NCI-H187 (cell line): Measurements from ENCODE around the gene BCL2L14.
"Not testable (repeated sequence)": the region's sequence is repeated elsewhere in the genome, so short reads cannot be mapped to it uniquely, and the experiment has no call there.

Experiments
- DNase-seq, 2 experiments: peaks; one replicate each; lab custom pipeline; 2025; lab: John Stamatoyannopoulos, UW

The BCL2L14 gene

GRCh38 chr12:12108441-12109058 lies 37.8 kb downstream of the BCL2L14 start:
- no peak for DNase-seq

- DNase-seq, result not testable (repeated sequence)
These were observed 40.3 kb downstream of the BCL2L14 start for GRCh38 chr12:12110923-12111555.

GRCh38 chr12:12115514-12115913 lies 44.8 kb downstream of the BCL2L14 start:
- DNase-seq, result no peak

GRCh38 chr12:12116677-12117076 lies 45.9 kb downstream of the BCL2L14 start:
- DNase-seq, result no peak

GRCh38 chr12:12121061-12121460 lies 50.3 kb downstream of the BCL2L14 start:
- no peak for DNase-seq

GRCh38 chr12:12123036-12123604 lies 52.4 kb downstream of the BCL2L14 start:
- DNase-seq, result no peak

- no peak for DNase-seq
These were observed 55.8 kb downstream of the BCL2L14 start for GRCh38 chr12:12126551-12126950.

- no peak for DNase-seq
These were observed 56.6 kb downstream of the BCL2L14 start for GRCh38 chr12:12127304-12127703.

- DNase-seq, result no peak
These were observed 57.9 kb downstream of the BCL2L14 start for GRCh38 chr12:12128670-12129069.

GRCh38 chr12:12133259-12133658 lies 62.5 kb downstream of the BCL2L14 start:
- DNase-seq, result no peak

- DNase-seq, result no peak
These were observed 63.0 kb downstream of the BCL2L14 start for GRCh38 chr12:12133785-12134184.

GRCh38 chr12:12138203-12139154 lies 67.7 kb downstream of the BCL2L14 start:
- DNase-seq, result no peak

GRCh38 chr12:12141000-12141399 lies 70.3 kb downstream of the BCL2L14 start:
- no peak for DNase-seq

- DNase-seq, result not testable (repeated sequence)
These were observed 73.8 kb downstream of the BCL2L14 start for GRCh38 chr12:12144531-12144930.

- DNase-seq, result no peak
These were observed 76.4 kb downstream of the BCL2L14 start for GRCh38 chr12:12147111-12147510.
